AG09309 (cell line): ENCODE measurements around the gene PLCG1.
"Not testable (repeated sequence)": the region's sequence is repeated elsewhere in the genome, so short reads cannot be mapped to it uniquely, and the experiment has no call there.

ENCODE experiments used
- DNase-seq: peaks from one replicate; pipeline ENCODE4 v3.0.0-alpha.2; 2010; ENCODE audit warnings: low read depth
- H3K4me3 ChIP-seq: 2 replicates; pipeline ENCODE4 v1.5.1; 2011; ENCODE audit warnings: mild to moderate bottlenecking, low read depth, low read length, moderate library complexity; ENCODE audit not compliant: control insufficient read depth
- CTCF ChIP-seq: IDR thresholded peaks from 2 replicates; pipeline ENCODE4 v1.5.1; 2011; ENCODE audit warnings: mild to moderate bottlenecking, low read depth, low read length, inconsistent platforms; ENCODE audit not compliant: insufficient read depth, control insufficient read depth; ENCODE audit errors: missing control alignments

The PLCG1 gene

GRCh38 chr20:41123631-41124030, 13.7 kb upstream of the PLCG1 start:
- no peak for DNase-seq
- TF ChIP-seq CTCF: no peak

GRCh38 chr20:41124451-41125094, 12.8 kb upstream of the PLCG1 start:
- DNase-seq: no peak
- no peak for TF ChIP-seq CTCF
- H3K4me3 ChIP-seq: no peak overlapping the region

More at GRCh38 chr20:41123631-41124030, 13.7 kb upstream of the PLCG1 start:
- H3K4me3 ChIP-seq: no peak overlapping the region

- no peak for DNase-seq
- H3K4me3 ChIP-seq: no peak overlapping the region
- no peak for TF ChIP-seq CTCF
Observed at GRCh38 chr20:41125530-41126457, 11.5 kb upstream of the PLCG1 start.

GRCh38 chr20:41126719-41127118, 10.6 kb upstream of the PLCG1 start:
- no peak for TF ChIP-seq CTCF
- DNase-seq: no peak

GRCh38 chr20:41128317-41128716, 9.0 kb upstream of the PLCG1 start:
- DNase-seq, H3K4me3 ChIP-seq: not testable (repeated sequence)

More at GRCh38 chr20:41126719-41127118, 10.6 kb upstream of the PLCG1 start:
- H3K4me3 ChIP-seq: no peak overlapping the region

- H3K4me3 ChIP-seq: no peak overlapping the region
- TF ChIP-seq CTCF: no peak
- no peak for DNase-seq
Observed at GRCh38 chr20:41131594-41132387, 5.6 kb upstream of the PLCG1 start.

GRCh38 chr20:41132388-41132775, 5.0 kb upstream of the PLCG1 start:
- not testable (repeated sequence) for DNase-seq, H3K4me3 ChIP-seq
